Cardiac atrium fibroblast (primary cell): ENCODE data around the gene B4GALNT3. TPM values are rescaled to one million over a fixed set of nuclear protein-coding genes. Genes with fewer than 3 reads are reported as not detected.

ENCODE experiments used
- total RNA-seq: library from RNA; depleted of rRNA; stranded (reverse); fragments of >200 nt; gene quantifications from 2 replicates; pipeline ENCODE4 v1.2.3, GENCODE V29; 2015

B4GALNT3 gene
- 1.6 TPM in 1 of 2 replicates, not detected in the other for total RNA-seq

DNA sequence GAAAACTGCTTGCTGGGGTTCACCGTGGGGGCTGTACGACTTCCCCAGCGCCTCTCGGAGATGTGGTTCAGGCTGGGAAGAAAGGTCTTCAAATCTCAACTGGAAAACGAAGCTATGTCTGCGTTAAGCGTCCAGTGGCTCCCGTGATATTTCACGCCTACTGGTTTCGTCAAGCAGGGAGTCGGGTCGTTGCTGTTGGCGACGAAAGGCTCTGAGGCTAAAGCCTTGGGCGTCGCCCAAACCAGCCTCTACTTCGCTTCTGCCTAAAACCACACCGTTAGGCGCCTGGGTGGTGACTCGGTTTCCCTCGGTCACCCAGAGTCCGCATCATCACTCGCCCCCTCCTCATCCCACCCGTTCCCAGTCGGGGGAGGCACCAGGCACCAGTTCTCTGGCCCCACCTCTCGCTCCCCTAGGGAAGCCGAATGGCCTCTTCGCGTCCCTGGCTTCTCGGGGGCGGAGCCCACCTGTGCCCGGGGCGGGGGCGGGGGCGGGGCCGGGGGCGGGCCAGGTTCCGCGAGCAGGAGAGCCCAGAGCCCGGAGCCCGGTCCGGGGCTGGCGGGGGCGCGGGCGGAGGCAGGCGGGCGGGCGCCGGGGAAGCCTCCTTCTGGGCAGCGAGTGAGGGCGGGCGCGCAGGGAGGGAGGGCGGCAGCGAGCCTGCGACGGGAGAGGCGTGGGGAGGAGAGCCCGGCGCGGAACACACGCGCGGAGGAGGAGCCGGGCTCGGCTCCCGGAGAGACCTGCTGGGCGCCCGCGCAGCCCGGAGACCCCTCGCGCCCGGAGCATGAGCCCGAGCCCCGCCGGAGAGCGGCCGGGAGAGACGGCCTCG lies at the start of gene B4GALNT3:
TSS of gene B4GALNT3 (plus strand) at position 510 of the 829 bp plus-strand sequence. CDS start 438 bp downstream, outside the sequence.

Other genes with a start within 250 kb of the B4GALNT3 start
- not detected in 2 replicates for gene SLC6A12, start 245.8 kb upstream of the B4GALNT3 start, total RNA-seq
- gene SLC6A13, start 197.1 kb upstream of the B4GALNT3 start, total RNA-seq: not detected in 2 replicates
- gene KDM5A, start 70.6 kb upstream of the B4GALNT3 start, total RNA-seq: 33.6 and 34.3 TPM in 2 replicates
- 2.9 and 4.5 TPM in 2 replicates for gene CCDC77, start 58.3 kb upstream of the B4GALNT3 start, total RNA-seq
- 0.49 TPM in 1 of 2 replicates, not detected in the other for gene NINJ2, start 203.5 kb downstream of the B4GALNT3 start, total RNA-seq